ENCODE measurements around the gene IRF1. TPM values are rescaled to one million over a fixed set of nuclear protein-coding genes. Genes with fewer than 3 reads are reported as not detected.

IRF1 gene
- total RNA-seq, 2 donors from 2014 or later: 125 to 174 TPM

DNA sequence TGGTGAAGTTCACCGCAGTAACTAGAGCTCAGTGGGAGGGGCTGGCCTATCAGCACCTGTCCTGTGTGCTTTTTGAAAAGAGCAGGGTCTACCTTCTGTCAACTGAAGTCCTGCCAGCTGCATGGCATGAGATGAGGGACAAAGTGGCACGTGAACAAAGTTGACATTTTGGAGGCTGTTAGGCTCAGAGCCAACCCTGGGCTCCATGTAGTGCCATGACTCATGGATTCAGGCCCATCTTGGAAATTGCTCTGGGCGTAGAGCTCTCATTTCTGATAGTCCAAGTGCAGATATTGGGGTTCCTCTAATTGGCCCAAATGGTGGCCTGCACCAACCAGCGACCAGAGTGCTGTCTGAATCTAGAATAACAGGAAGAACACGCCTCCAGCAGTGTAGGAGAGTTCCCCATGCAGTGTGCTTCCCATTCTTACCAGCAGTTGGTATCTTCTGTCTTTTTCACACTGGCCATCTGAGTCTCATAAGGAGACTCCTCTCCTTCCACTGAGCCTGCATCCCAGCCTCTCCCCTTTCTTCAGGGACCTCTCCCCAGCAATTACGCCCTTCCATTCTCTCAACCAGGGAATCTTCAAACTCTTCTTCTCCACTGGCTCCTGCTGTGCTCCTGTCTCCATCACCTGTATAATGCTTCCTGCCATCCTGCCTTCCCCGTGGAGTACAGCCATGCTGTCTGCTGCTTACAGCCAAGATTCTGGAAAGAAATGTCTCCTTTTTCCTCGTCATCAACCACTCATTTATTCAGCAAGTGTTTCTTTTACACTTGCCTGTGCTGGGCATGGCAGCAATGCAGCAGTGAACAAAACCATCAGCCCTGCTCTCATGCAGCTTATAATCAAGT, 30.4 kb downstream of the IRF1 start:
- no peak for ATAC-seq (replicated peaks)
- H3K27ac Mint-ChIP-seq: peak overlapping the region; percentile 95
- H3K4me3 Mint-ChIP-seq: peak overlapping the region; percentile 80
- H3K27me3 Mint-ChIP-seq: no peaks in the 10 kb centered on the region
- peaks cover 22% of the 10 kb centered on the region for H3K36me3 Mint-ChIP-seq (ENCODE audit: low read depth)
- peaks cover 78% of the 10 kb centered on the region for H3K4me1 Mint-ChIP-seq
- H3K9me3 Mint-ChIP-seq: no peaks in the 10 kb centered on the region

DNA sequence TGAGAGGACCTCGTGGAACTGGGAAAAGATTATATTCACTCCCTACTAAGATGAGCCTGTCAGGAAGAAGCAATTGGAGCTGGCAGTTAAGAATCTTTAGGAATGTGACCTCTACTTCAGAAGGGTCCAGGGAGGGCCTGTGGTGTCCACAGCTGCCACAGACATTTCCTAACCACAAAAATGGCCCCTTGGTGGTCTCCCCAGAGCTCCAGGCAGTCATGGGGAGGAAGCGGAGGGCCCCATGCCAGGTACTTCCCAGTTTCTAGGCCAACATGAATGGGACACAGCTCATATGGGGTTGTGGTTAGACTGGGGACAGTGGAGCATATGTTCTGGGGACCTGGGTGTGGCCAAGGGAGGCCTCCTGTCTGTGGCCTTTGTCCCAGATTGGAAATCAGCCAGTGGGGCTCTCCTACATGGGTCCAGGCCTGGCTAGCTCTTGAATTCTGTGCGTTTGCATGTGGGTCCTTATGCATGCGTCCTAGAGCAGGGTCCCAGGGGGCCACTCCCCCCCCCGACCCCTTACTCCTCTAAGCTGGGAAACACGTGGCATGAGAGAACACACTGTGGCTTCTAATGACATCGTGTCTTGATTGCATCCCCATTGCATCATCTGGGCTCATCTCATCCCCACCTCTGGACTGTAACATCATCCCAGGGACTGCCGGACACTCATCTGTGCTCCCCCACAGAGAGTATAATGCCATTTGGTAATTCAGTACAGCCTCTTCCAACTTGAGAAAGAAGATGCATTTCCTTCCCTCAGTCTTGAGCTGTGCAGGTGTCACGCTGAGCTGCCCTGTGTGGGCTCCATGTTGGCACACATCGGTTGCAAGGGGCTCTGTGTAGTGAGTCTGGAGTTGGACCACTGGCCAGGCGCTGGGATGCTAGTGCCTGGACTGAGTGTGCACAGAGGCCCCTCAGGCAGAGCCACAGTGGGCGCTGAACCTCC, 31.3 kb downstream of the IRF1 start:
- H3K4me3 Mint-ChIP-seq: peak overlapping the region; percentile 80

DNA sequence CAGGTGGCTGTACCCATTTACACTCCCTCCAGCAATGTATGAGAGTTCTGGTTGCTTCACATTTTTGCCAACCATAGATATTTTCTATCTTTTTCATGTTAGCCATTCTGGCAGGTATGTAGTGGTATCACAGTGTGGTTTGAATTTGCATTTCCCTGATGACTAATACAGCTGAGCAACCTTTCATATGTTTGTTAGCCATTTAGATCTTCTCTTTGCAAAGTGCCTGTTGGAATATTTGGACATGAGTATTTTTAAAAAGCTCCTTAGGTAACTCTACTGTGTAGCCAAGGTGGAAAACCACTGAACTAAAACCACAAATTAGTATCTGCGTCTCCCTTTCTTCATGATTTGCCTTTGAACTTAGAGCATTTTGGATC, 31.9 kb downstream of the IRF1 start:
- H3K27ac Mint-ChIP-seq: peak overlapping the region; percentile 95

More for the DNA sequence above, 31.3 kb downstream of the IRF1 start:
- peaks cover 76% of the 10 kb centered on the region for H3K4me1 Mint-ChIP-seq
- no peaks in the 10 kb centered on the region for H3K27me3 Mint-ChIP-seq
- no peaks in the 10 kb centered on the region for H3K9me3 Mint-ChIP-seq
- no peak for ATAC-seq (replicated peaks)
- H3K27ac Mint-ChIP-seq: peak overlapping the region; percentile 95
- peaks cover 26% of the 10 kb centered on the region for H3K36me3 Mint-ChIP-seq (ENCODE audit: low read depth)

GRCh38 chr5:132458226-132458560, 32.4 kb downstream of the IRF1 start:
- H3K9me3 Mint-ChIP-seq: no peaks in the 10 kb centered on the region
- peaks cover 70% of the 10 kb centered on the region for H3K4me1 Mint-ChIP-seq
- H3K36me3 Mint-ChIP-seq (ENCODE audit: low read depth): peaks cover 35% of the 10 kb centered on the region
- H3K4me3 Mint-ChIP-seq: peak overlapping the region; percentile 80
- no peaks in the 10 kb centered on the region for H3K27me3 Mint-ChIP-seq
- H3K27ac Mint-ChIP-seq: peak overlapping the region; percentile 95
- peak; percentile 56 for ATAC-seq (replicated peaks)

More for the DNA sequence above, 31.9 kb downstream of the IRF1 start:
- Mint-ChIP-seq H3K4me3 (peak overlapping the region; percentile 80), H3K9me3 (no peaks in the 10 kb centered on the region), H3K27me3 (no peaks in the 10 kb centered on the region), H3K36me3 (ENCODE audit: low read depth) (peaks cover 32% of the 10 kb centered on the region), H3K4me1 (peaks cover 75% of the 10 kb centered on the region)
- ATAC-seq (replicated peaks): peak; percentile 74

GRCh38 chr5:132457371-132458225, 33.0 kb downstream of the IRF1 start:
- Mint-ChIP-seq H3K9me3 (no peaks in the 10 kb centered on the region), H3K27me3 (no peaks in the 10 kb centered on the region), H3K27ac (peak overlapping the region; percentile 95), H3K36me3 (ENCODE audit: low read depth) (peaks cover 39% of the 10 kb centered on the region), H3K4me1 (peaks cover 76% of the 10 kb centered on the region), H3K4me3 (peak overlapping the region; percentile 80)
- ATAC-seq (replicated peaks): peak; percentile 25

DNA sequence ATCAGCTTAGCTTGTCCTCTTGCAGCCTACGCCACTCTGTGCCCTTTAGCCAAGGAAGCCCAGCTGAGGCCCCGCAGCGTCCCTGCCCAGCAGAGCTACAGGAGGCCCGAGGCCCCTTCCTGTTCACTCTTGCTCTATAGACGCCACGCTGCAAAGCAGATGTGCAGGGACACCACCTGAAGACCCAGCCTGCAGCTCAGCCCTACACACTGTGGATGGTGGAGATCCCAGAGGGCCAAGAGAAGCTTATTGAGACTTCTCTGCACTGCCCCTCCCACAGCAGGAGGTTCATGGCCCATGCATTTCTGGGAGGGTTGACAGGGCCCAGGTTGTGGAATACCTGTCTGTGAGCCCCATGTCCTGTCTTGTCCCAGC, 33.6 kb downstream of the IRF1 start:
- peak; percentile 11 for ATAC-seq (replicated peaks)
- Mint-ChIP-seq H3K27ac (peak overlapping the region; percentile 95), H3K4me1 (peaks cover 79% of the 10 kb centered on the region), H3K27me3 (no peaks in the 10 kb centered on the region), H3K4me3 (peak overlapping the region; percentile 80), H3K36me3 (ENCODE audit: low read depth) (peaks cover 45% of the 10 kb centered on the region), H3K9me3 (no peaks in the 10 kb centered on the region)

- H3K4me1 Mint-ChIP-seq: peaks cover 75% of the 10 kb centered on the region
- H3K4me3 Mint-ChIP-seq: peak overlapping the region; percentile 80
- H3K27me3 Mint-ChIP-seq: no peaks in the 10 kb centered on the region
- H3K36me3 Mint-ChIP-seq (ENCODE audit: low read depth): peaks cover 48% of the 10 kb centered on the region
- peak; percentile 75 for ATAC-seq (replicated peaks)
- peak overlapping the region; percentile 95 for H3K27ac Mint-ChIP-seq
- H3K9me3 Mint-ChIP-seq: no peaks in the 10 kb centered on the region
Observed at GRCh38 chr5:132456296-132456986, 34.1 kb downstream of the IRF1 start.

- no peak for ATAC-seq (replicated peaks)
- peaks cover 54% of the 10 kb centered on the region for H3K36me3 Mint-ChIP-seq (ENCODE audit: low read depth)
- peak overlapping the region; percentile 80 for H3K4me3 Mint-ChIP-seq
- H3K9me3 Mint-ChIP-seq: no peaks in the 10 kb centered on the region
- H3K4me1 Mint-ChIP-seq: peaks cover 68% of the 10 kb centered on the region
- H3K27me3 Mint-ChIP-seq: no peaks in the 10 kb centered on the region
- H3K27ac Mint-ChIP-seq: peak overlapping the region; percentile 95
Observed at GRCh38 chr5:132455614-132456115, 34.9 kb downstream of the IRF1 start.

DNA sequence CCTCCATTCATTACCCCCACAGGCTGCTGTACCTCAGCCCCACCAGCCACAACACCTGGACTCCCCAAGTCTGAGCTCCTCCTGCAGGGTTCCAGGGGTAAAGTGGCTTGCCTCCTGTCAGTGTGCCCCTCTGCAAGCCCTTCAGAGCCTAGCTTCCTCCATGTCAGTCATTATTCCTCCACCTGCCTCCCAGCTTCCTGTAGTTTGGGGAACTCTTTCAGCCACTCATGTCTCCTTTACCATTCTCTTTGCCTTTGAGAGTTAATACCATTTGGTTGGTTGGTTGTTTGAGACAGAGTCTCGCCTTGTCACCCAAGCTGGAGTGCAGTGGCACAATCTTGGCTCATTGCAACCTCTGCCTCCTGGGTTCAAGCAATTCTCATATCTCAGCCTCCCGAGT, 36.2 kb downstream of the IRF1 start:
- H3K9me3 Mint-ChIP-seq: no peaks in the 10 kb centered on the region
- no peaks in the 10 kb centered on the region for H3K27me3 Mint-ChIP-seq
- H3K27ac Mint-ChIP-seq: peak overlapping the region; percentile 95
- H3K36me3 Mint-ChIP-seq (ENCODE audit: low read depth): peaks cover 65% of the 10 kb centered on the region
- no peak overlapping the region for H3K4me3 Mint-ChIP-seq
- ATAC-seq (replicated peaks): no peak
- H3K4me1 Mint-ChIP-seq: peaks cover 58% of the 10 kb centered on the region

DNA sequence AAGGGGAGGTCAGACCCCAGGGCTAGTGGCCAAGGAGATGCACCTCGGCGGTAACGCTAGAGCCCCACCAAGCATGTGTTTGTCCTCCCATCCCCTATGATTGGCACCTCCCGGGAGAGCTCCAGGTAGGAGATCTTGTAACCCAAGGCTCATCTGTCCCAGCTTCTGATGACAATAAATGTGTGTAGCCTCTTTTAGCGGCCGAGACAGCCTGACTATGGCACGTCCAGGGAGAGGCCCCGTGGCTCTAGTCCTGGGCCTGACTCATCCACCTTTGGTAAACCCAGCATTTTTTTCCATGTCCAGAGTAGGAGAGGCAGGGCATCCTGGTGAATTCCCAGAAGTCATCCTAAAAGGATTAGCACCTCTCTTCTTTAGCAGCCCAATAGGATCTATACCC, 39.2 kb downstream of the IRF1 start:
- Mint-ChIP-seq H3K4me3 (no peak overlapping the region), H3K36me3 (ENCODE audit: low read depth) (peaks cover 76% of the 10 kb centered on the region), H3K27ac (no peak overlapping the region), H3K4me1 (peaks cover 53% of the 10 kb centered on the region), H3K27me3 (no peaks in the 10 kb centered on the region), H3K9me3 (no peaks in the 10 kb centered on the region)
- ATAC-seq (replicated peaks): no peak

- Mint-ChIP-seq H3K4me1 (peaks cover 42% of the 10 kb centered on the region), H3K4me3 (no peak overlapping the region), H3K27ac (peak overlapping the region; percentile 60), H3K36me3 (ENCODE audit: low read depth) (peaks cover 68% of the 10 kb centered on the region), H3K9me3 (no peaks in the 10 kb centered on the region), H3K27me3 (no peaks in the 10 kb centered on the region)
- no peak for ATAC-seq (replicated peaks)
Observed at GRCh38 chr5:132449060-132449459, 41.5 kb downstream of the IRF1 start.

- Mint-ChIP-seq H3K36me3 (ENCODE audit: low read depth) (peaks cover 53% of the 10 kb centered on the region), H3K9me3 (no peaks in the 10 kb centered on the region), H3K27me3 (no peaks in the 10 kb centered on the region), H3K4me3 (peak overlapping the region; percentile 43), H3K4me1 (peaks cover 40% of the 10 kb centered on the region), H3K27ac (peak overlapping the region; percentile 60)
- peak; percentile 10 for ATAC-seq (replicated peaks)
Observed at GRCh38 chr5:132447196-132447595, 43.4 kb downstream of the IRF1 start.

DNA sequence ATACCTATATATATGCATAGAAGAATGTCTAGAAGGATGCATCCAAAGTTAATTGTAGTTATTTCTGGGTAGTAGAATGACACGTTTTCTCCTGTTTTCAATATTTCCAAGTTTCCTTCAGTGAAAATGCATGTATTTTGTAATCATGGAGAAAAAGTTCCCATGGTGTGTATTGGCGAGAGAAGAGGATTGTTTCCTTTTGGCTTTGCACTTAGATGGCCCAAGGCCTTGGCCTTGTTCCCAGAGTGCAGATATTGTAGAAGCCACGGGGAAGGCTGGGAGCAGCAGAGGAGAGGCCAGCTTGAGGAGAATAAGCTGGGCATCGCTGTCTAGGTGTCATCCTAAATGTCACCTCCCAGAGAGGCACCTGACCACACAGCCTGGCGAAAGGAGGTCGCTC, 44.0 kb downstream of the IRF1 start:
- Mint-ChIP-seq H3K9me3 (no peaks in the 10 kb centered on the region), H3K27me3 (no peaks in the 10 kb centered on the region), H3K36me3 (ENCODE audit: low read depth) (peaks cover 50% of the 10 kb centered on the region), H3K4me3 (peak overlapping the region; percentile 43), H3K4me1 (peaks cover 43% of the 10 kb centered on the region), H3K27ac (peak overlapping the region; percentile 60)
- ATAC-seq (replicated peaks): peak; percentile 38

All from activated T-helper 17 cell treated with anti-CD3 and anti-CD28 coated beads, Interleukin-2, amount 50 U/mL, for 72 hours (primary cell).